ENCODE data around the gene TBC1D16.

TBC1D16 gene

GRCh38 chr17:80032614-80033171 lies 3.0 kb downstream of the TBC1D16 start:
- Histone ChIP-seq H3K36me3 (ENCODE audit: control insufficient read depth, insufficient read depth, low read length) (no peaks in the 10 kb centered on the region), H3K9me3 (ENCODE audit: control insufficient read depth, insufficient read depth, low read depth, low read length) (no peaks in the 10 kb centered on the region), H3K4me1 (ENCODE audit: control insufficient read depth, insufficient read depth, low read length) (peaks cover 10% of the 10 kb centered on the region; the same call in 1 of the 2 replicates), H3K27ac (ENCODE audit: low read depth, low read length) (no peak overlapping the region), H3K9ac (ENCODE audit: low read length) (no peak overlapping the region), H3K27me3 (ENCODE audit: control insufficient read depth, insufficient read depth, low read length) (no peaks in the 10 kb centered on the region), H3K4me3 (ENCODE audit: low read depth, low read length) (no peak overlapping the region)

- Histone ChIP-seq H3K27ac (ENCODE audit: low read depth, low read length) (no peak overlapping the region), H3K4me3 (ENCODE audit: low read depth, low read length) (no peak overlapping the region), H3K36me3 (ENCODE audit: control insufficient read depth, insufficient read depth, low read length) (no peaks in the 10 kb centered on the region), H3K27me3 (ENCODE audit: control insufficient read depth, insufficient read depth, low read length) (no peaks in the 10 kb centered on the region), H3K4me1 (ENCODE audit: control insufficient read depth, insufficient read depth, low read length) (peaks cover 10% of the 10 kb centered on the region; the same call in 1 of the 2 replicates), H3K9me3 (ENCODE audit: control insufficient read depth, insufficient read depth, low read depth, low read length) (no peaks in the 10 kb centered on the region), H3K9ac (ENCODE audit: low read length) (no peak overlapping the region)
Measured at GRCh38 chr17:80031691-80032430, 3.8 kb downstream of the TBC1D16 start.

DNA sequence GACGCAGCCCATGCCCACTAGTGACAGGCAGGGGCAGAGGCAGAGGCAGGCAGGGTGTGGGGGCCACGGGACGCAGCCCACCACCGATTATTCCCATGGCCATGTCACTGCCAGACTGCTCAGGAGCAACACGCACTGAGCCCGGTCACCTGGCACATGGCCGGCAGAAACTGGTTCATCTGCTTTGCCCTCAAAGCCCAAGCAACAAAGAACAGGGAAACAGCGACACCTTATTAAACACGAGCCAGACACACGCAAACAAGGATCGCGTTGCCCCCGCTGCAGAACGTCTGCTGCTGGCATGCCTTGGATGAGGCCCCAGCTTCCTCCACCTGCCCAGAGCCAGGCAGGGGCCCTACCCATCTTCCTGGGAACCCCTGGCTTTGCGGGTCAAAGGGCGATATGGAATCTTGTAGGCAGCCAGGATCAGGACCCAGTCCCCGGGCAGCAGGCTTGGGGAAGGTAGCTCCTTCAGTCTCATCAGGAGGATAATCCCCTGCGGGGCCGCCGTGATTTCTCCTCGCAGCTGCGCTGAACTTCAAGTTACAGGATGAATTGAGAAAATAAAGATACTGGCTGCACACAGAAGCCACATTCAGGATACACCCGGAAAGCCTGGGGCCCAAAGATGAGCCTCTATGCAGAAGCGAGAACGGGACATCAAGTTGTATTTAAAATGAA lies 4.8 kb downstream of the TBC1D16 start:
- Histone ChIP-seq H3K9ac (ENCODE audit: low read length) (no peak overlapping the region), H3K27ac (ENCODE audit: low read depth, low read length) (no peak overlapping the region), H3K36me3 (ENCODE audit: control insufficient read depth, insufficient read depth, low read length) (no peaks in the 10 kb centered on the region), H3K27me3 (ENCODE audit: control insufficient read depth, insufficient read depth, low read length) (no peaks in the 10 kb centered on the region), H3K9me3 (ENCODE audit: control insufficient read depth, insufficient read depth, low read depth, low read length) (no peaks in the 10 kb centered on the region), H3K4me1 (ENCODE audit: control insufficient read depth, insufficient read depth, low read length) (peaks cover 10% of the 10 kb centered on the region; the same call in 1 of the 2 replicates), H3K4me3 (ENCODE audit: low read depth, low read length) (no peak overlapping the region)

DNA sequence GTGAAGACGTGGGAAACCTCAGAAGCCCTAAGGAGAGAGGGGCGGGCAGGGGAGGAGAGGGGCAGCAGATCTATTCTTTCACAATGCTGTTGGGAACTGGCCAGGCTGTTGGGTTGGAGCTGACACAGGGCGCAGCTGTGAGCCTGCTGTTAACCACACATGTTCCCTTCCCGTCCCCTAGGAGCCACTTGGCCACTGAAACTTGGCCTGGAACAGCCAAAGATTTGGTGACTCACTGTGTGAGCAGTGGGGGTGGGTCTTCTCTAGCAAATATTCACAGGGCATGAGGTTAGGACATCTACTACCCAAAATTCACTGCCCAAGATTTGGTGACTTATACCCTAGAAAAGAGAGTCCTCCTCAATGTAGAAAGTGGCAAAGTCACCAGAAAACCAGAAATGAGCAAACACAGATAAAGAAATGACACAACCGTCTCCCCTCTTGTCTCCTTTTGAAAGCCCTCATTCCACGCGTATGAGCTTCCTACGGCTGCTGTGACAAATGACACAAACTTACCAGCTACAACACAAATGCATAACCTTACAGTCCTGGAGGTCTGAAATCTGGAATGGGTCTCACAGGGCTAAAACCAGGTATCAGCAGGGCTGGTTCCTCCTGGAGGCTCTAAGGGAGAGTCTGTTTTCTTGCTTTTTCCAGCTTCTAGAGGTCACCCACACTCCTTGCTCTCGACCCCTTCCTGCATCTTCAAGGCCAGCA lies 6.3 kb downstream of the TBC1D16 start:
- Histone ChIP-seq H3K36me3 (ENCODE audit: control insufficient read depth, insufficient read depth, low read length) (no peaks in the 10 kb centered on the region), H3K9ac (ENCODE audit: low read length) (no peak overlapping the region), H3K27ac (ENCODE audit: low read depth, low read length) (no peak overlapping the region), H3K27me3 (ENCODE audit: control insufficient read depth, insufficient read depth, low read length) (no peaks in the 10 kb centered on the region), H3K4me3 (ENCODE audit: low read depth, low read length) (no peak overlapping the region), H3K4me1 (ENCODE audit: control insufficient read depth, insufficient read depth, low read length) (peaks cover 13% of the 10 kb centered on the region; the same call in 1 of the 2 replicates), H3K9me3 (ENCODE audit: control insufficient read depth, insufficient read depth, low read depth, low read length) (no peaks in the 10 kb centered on the region)

- Histone ChIP-seq H3K27ac (ENCODE audit: low read depth, low read length) (no peak overlapping the region), H3K9ac (ENCODE audit: low read length) (no peak overlapping the region), H3K4me3 (ENCODE audit: low read depth, low read length) (no peak overlapping the region), H3K36me3 (ENCODE audit: control insufficient read depth, insufficient read depth, low read length) (no peaks in the 10 kb centered on the region), H3K4me1 (ENCODE audit: control insufficient read depth, insufficient read depth, low read length) (peaks cover 12% of the 10 kb centered on the region; the same call in 1 of the 2 replicates), H3K27me3 (ENCODE audit: control insufficient read depth, insufficient read depth, low read length) (no peaks in the 10 kb centered on the region), H3K9me3 (ENCODE audit: control insufficient read depth, insufficient read depth, low read depth, low read length) (no peaks in the 10 kb centered on the region)
Measured at GRCh38 chr17:80028030-80028429, 7.6 kb downstream of the TBC1D16 start.

- no peaks in the 10 kb centered on the region for H3K9me3 ChIP-seq (ENCODE audit: control insufficient read depth, insufficient read depth, low read depth, low read length)
- H3K36me3 ChIP-seq (ENCODE audit: control insufficient read depth, insufficient read depth, low read length) = no peaks in the 10 kb centered on the region
- no peaks in the 10 kb centered on the region for H3K27me3 ChIP-seq (ENCODE audit: control insufficient read depth, insufficient read depth, low read length)
- H3K4me3 ChIP-seq (ENCODE audit: low read depth, low read length) = no peak overlapping the region
- peaks cover 12% of the 10 kb centered on the region; the same call in 1 of the 2 replicates for H3K4me1 ChIP-seq (ENCODE audit: control insufficient read depth, insufficient read depth, low read length)
- no peak overlapping the region for H3K27ac ChIP-seq (ENCODE audit: low read depth, low read length)
- H3K9ac ChIP-seq (ENCODE audit: low read length) = no peak overlapping the region
Measured at GRCh38 chr17:80027043-80027435, 8.6 kb downstream of the TBC1D16 start.

- Histone ChIP-seq H3K36me3 (ENCODE audit: control insufficient read depth, insufficient read depth, low read length) (peaks cover 2% of the 10 kb centered on the region; the same call in 1 of the 2 replicates), H3K4me3 (ENCODE audit: low read depth, low read length) (no peak overlapping the region), H3K9ac (ENCODE audit: low read length) (no peak overlapping the region), H3K27ac (ENCODE audit: low read depth, low read length) (no peak overlapping the region), H3K9me3 (ENCODE audit: control insufficient read depth, insufficient read depth, low read depth, low read length) (no peaks in the 10 kb centered on the region), H3K4me1 (ENCODE audit: control insufficient read depth, insufficient read depth, low read length) (peaks cover 12% of the 10 kb centered on the region; the same call in 1 of the 2 replicates), H3K27me3 (ENCODE audit: control insufficient read depth, insufficient read depth, low read length) (no peaks in the 10 kb centered on the region)
Measured at GRCh38 chr17:80026359-80027042, 9.2 kb downstream of the TBC1D16 start.

- peaks cover 7% of the 10 kb centered on the region; the same call in 1 of the 2 replicates for H3K4me1 ChIP-seq (ENCODE audit: control insufficient read depth, insufficient read depth, low read length)
- H3K9ac ChIP-seq (ENCODE audit: low read length) = no peak overlapping the region
- no peaks in the 10 kb centered on the region for H3K9me3 ChIP-seq (ENCODE audit: control insufficient read depth, insufficient read depth, low read depth, low read length)
- no peak overlapping the region for H3K27ac ChIP-seq (ENCODE audit: low read depth, low read length)
- H3K36me3 ChIP-seq (ENCODE audit: control insufficient read depth, insufficient read depth, low read length) = peaks cover 2% of the 10 kb centered on the region; the same call in 1 of the 2 replicates
- H3K4me3 ChIP-seq (ENCODE audit: low read depth, low read length) = no peak overlapping the region
- no peaks in the 10 kb centered on the region for H3K27me3 ChIP-seq (ENCODE audit: control insufficient read depth, insufficient read depth, low read length)
Measured at GRCh38 chr17:80025796-80026195, 9.9 kb downstream of the TBC1D16 start.

GRCh38 chr17:80025140-80025539 lies 10.5 kb downstream of the TBC1D16 start:
- Histone ChIP-seq H3K27me3 (ENCODE audit: control insufficient read depth, insufficient read depth, low read length) (no peaks in the 10 kb centered on the region), H3K27ac (ENCODE audit: low read depth, low read length) (no peak overlapping the region), H3K9ac (ENCODE audit: low read length) (no peak overlapping the region), H3K4me1 (ENCODE audit: control insufficient read depth, insufficient read depth, low read length) (peaks cover 7% of the 10 kb centered on the region; the same call in 1 of the 2 replicates), H3K4me3 (ENCODE audit: low read depth, low read length) (no peak overlapping the region), H3K36me3 (ENCODE audit: control insufficient read depth, insufficient read depth, low read length) (peaks cover 2% of the 10 kb centered on the region; the same call in 1 of the 2 replicates), H3K9me3 (ENCODE audit: control insufficient read depth, insufficient read depth, low read depth, low read length) (no peaks in the 10 kb centered on the region)

- peaks cover 6% of the 10 kb centered on the region; the same call in 1 of the 2 replicates for H3K4me1 ChIP-seq (ENCODE audit: control insufficient read depth, insufficient read depth, low read length)
- no peak overlapping the region for H3K9ac ChIP-seq (ENCODE audit: low read length)
- no peaks in the 10 kb centered on the region for H3K9me3 ChIP-seq (ENCODE audit: control insufficient read depth, insufficient read depth, low read depth, low read length)
- no peak overlapping the region for H3K4me3 ChIP-seq (ENCODE audit: low read depth, low read length)
- no peak overlapping the region for H3K27ac ChIP-seq (ENCODE audit: low read depth, low read length)
- no peaks in the 10 kb centered on the region for H3K27me3 ChIP-seq (ENCODE audit: control insufficient read depth, insufficient read depth, low read length)
- peaks cover 2% of the 10 kb centered on the region; the same call in 1 of the 2 replicates for H3K36me3 ChIP-seq (ENCODE audit: control insufficient read depth, insufficient read depth, low read length)
Measured at GRCh38 chr17:80024206-80024972, 11.3 kb downstream of the TBC1D16 start.
